K562 (cell line): ENCODE measurements around the gene ABCA4. TPM values are rescaled to one million over a fixed set of nuclear protein-coding genes. Genes with fewer than 3 reads are reported as not detected.

Experiments
- ATAC-seq: fragments of 200-7000 bp; cut with Tn5 transposase; 3 replicates; pipeline ENCODE4 v1.9.1; 2020; ENCODE audit warnings: moderate library complexity
- BruUV-seq: library from RNA; stranded (reverse); fragments of 400-500 nt; replicated peaks from 2 replicates; lab custom pipeline; 2021; lab: Mats Ljungman, UMichigan
- CTCF ChIA-PET: fragments of 300-600 bp; formaldehyde crosslinking; extraction: SDS; loops from one replicate; lab custom pipeline; 2021; ENCODE audit warnings: low intra/inter-chr PET ratio; lab: Yijun Ruan, JAX
- POLR2A ChIA-PET: fragments of 300-600, 350-650 bp; sonication (Branson Sonifier 250); formaldehyde crosslinking; extraction: SDS; loops from one replicate; lab custom pipeline; 2021; ENCODE audit warnings: antibody characterized with exemption, inconsistent platforms; lab: Yijun Ruan, JAX
- DNase-seq, 4 experiments: peaks; one replicate each; pipeline versions ENCODE4 v3.0.0 to v3.0.0-alpha.2; 2011 to 2018; ENCODE audit warnings: low spot score in 3 of 4, mixed read lengths in 3 of 4; ENCODE audit errors: extremely low read depth in 1 of 4
- FAIRE-seq: peaks from 2 replicates; lab custom pipeline; 2011; peaks lifted over from hg19 to GRCh38; lab: Jason Lieb, UNC
- H2AFZ ChIP-seq: 2 replicates; pipeline ENCODE4 v1.6.0; 2011; ENCODE audit warnings: low read depth, low read length, control low read depth, inconsistent platforms
- H3K27ac ChIP-seq: fragments of 200-600 bp; 3 replicates; pipeline ENCODE4 v1.8.0; 2011; ENCODE audit warnings: low read depth, mild to moderate bottlenecking, control low read depth, inconsistent platforms, low read length, moderate library complexity, mixed read lengths; ENCODE audit errors: extremely low read depth
- H3K27me3 ChIP-seq, 2 experiments: fragments of 300-600 bp in 1 of 2; 2 replicates in 1 of 2; 3 replicates in 1 of 2; pipeline versions ENCODE4 v1.6.0 to v1.8.0; 2011; ENCODE audit warnings: inconsistent platforms in 2 of 2, low read length in 2 of 2, mild to moderate bottlenecking in 1 of 2, mixed read lengths in 1 of 2, moderate library complexity in 1 of 2; ENCODE audit not compliant: control insufficient read depth in 2 of 2, insufficient read depth in 2 of 2
- H3K36me3 ChIP-seq: fragments of 300-600 bp; 3 replicates; pipeline ENCODE4 v1.8.0; 2011; ENCODE audit warnings: mild to moderate bottlenecking, low read length, inconsistent platforms; ENCODE audit not compliant: control insufficient read depth, insufficient read depth
- H3K4me1 ChIP-seq, 2 experiments: fragments of 200-600 bp in 1 of 2; replicated peaks in 1 of 2; 2 replicates in 1 of 2; 3 replicates in 1 of 2; pipeline versions ENCODE4 v1.5.1 to v1.8.0; 2011; ENCODE audit warnings: inconsistent platforms in 2 of 2, low read length in 2 of 2, mild to moderate bottlenecking in 1 of 2, mixed read lengths in 1 of 2, moderate library complexity in 1 of 2; ENCODE audit not compliant: control insufficient read depth in 2 of 2, insufficient read depth in 2 of 2
- H3K4me2 ChIP-seq: 2 replicates; pipeline ENCODE4 v1.6.1; 2011; ENCODE audit warnings: low read length, control low read depth, inconsistent platforms, mixed read lengths; ENCODE audit not compliant: insufficient read depth
- H3K4me3 ChIP-seq: fragments of 200-600 bp; sonication (generic), shearing (Covaris generic); 2 replicates; pipeline ENCODE4 v1.5.1; 2016; ENCODE audit warnings: control low read depth, inconsistent platforms
- H3K79me2 ChIP-seq: fragments of 200-600 bp; 3 replicates; pipeline ENCODE4 v1.8.0; 2011; ENCODE audit warnings: low read length, inconsistent platforms; ENCODE audit not compliant: control insufficient read depth, insufficient read depth
- H3K9ac ChIP-seq, 2 experiments: 2 replicates each; pipeline versions ENCODE4 v1.6.0 to v1.6.1; 2011; ENCODE audit warnings: low read depth in 2 of 2, low read length in 2 of 2, control low read depth in 1 of 2, inconsistent platforms in 1 of 2, mild to moderate bottlenecking in 1 of 2, mixed read lengths in 1 of 2; ENCODE audit not compliant: insufficient read depth in 1 of 2
- H3K9me1 ChIP-seq: one replicate; pipeline ENCODE4 v1.6.0; 2011; ENCODE audit warnings: inconsistent platforms, mild to moderate bottlenecking, low read length, moderate library complexity; ENCODE audit not compliant: control insufficient read depth, insufficient read depth
- H3K9me3 ChIP-seq: replicated peaks from 2 replicates; pipeline ENCODE4 v1.5.1; 2011; ENCODE audit warnings: low read depth, low read length, inconsistent platforms; ENCODE audit not compliant: control insufficient read depth, insufficient read depth
- H4K20me1 ChIP-seq: replicated peaks from 2 replicates; pipeline ENCODE4 v1.6.1; 2011; ENCODE audit warnings: low read length, inconsistent platforms, mixed read lengths; ENCODE audit not compliant: control insufficient read depth, insufficient read depth
- BCLAF1 ChIP-seq, 2 experiments: fragments of 450-650 bp in 1 of 2; IDR thresholded peaks; 2 replicates each; pipeline ENCODE4 v1.6.1; 2011 to 2017; ENCODE audit warnings: low read depth in 2 of 2, antibody characterized with exemption in 1 of 2, borderline replicate concordance in 1 of 2, low read length in 1 of 2, mild to moderate bottlenecking in 1 of 2, mixed read lengths in 1 of 2; ENCODE audit not compliant: control insufficient read depth in 1 of 2
- CBFB ChIP-seq: sonication (generic); formaldehyde crosslinking; IDR thresholded peaks from 2 replicates; pipeline ENCODE4 v1.4.0; 2020; ENCODE audit warnings: mild to moderate bottlenecking, missing genetic modification reagents
- ETV6 ChIP-seq, 3 experiments: fragments of 150-350 bp in 1 of 3; sonication (generic) in 1 of 3; formaldehyde crosslinking in 1 of 3; IDR thresholded peaks; 2 replicates each; pipeline versions ENCODE4 v1.6.1 to v1.8.0; 2014 to 2022; ENCODE audit warnings: borderline replicate concordance in 2 of 3, low read depth in 2 of 3, antibody characterized with exemption in 1 of 3, low read length in 1 of 3, mild to moderate bottlenecking in 1 of 3, missing genetic modification reagents in 1 of 3
- FOSL1 ChIP-seq: fragments of 200-800 bp; sonication (Bioruptor generic); conservative IDR thresholded peaks from 2 replicates; pipeline ENCODE4 v1.6.1; 2016; ENCODE audit warnings: missing genetic modification characterization, missing compliant biosample characterization
- HNRNPL ChIP-seq: fragments of 200-400 bp; formaldehyde crosslinking; IDR thresholded peaks from 2 replicates; pipeline ENCODE4 v1.6.1; 2017; ENCODE audit warnings: low read depth, mild to moderate bottlenecking, low read length
- MAFG ChIP-seq: fragments of 450-650 bp; conservative IDR thresholded peaks from 2 replicates; pipeline ENCODE4 v1.6.1; 2016; ENCODE audit warnings: missing genetic modification characterization, missing compliant biosample characterization
- MLX ChIP-seq, 2 experiments: fragments of 450-650 bp in 1 of 2; sonication (generic) in 1 of 2; formaldehyde crosslinking; conservative IDR thresholded peaks; 2 replicates each; pipeline versions ENCODE4 v1.4.0 to v1.8.1; 2020 to 2022; ENCODE audit warnings: mild to moderate bottlenecking in 1 of 2, missing genetic modification reagents in 1 of 2
- MYBL2 ChIP-seq, 2 experiments: fragments of 450-650 bp in 1 of 2; sonication (generic) in 1 of 2; formaldehyde crosslinking in 1 of 2; IDR thresholded peaks; 2 replicates each; pipeline versions ENCODE4 v1.6.1 to v1.8.1; 2017 to 2022; ENCODE audit warnings: borderline replicate concordance in 1 of 2, inconsistent platforms in 1 of 2, low read depth in 1 of 2, mild to moderate bottlenecking in 1 of 2, missing genetic modification reagents in 1 of 2, moderate library complexity in 1 of 2
- PTTG1 ChIP-seq: fragments of 450-650 bp; IDR thresholded peaks from 2 replicates; pipeline ENCODE4 v1.6.1; 2016; ENCODE audit warnings: low read depth, mild to moderate bottlenecking, missing genetic modification characterization, missing compliant biosample characterization
- SNAPC5 ChIP-seq: fragments of 250-450 bp; sonication (Bioruptor Pico); IDR thresholded peaks from 2 replicates; pipeline ENCODE4 v1.8.0; 2021; ENCODE audit warnings: moderate library complexity, mild to moderate bottlenecking, inconsistent platforms
- TRIM24 ChIP-seq, 2 experiments: fragments of 450-650 bp; IDR thresholded peaks; 2 replicates each; pipeline ENCODE4 v1.6.1; 2016
- U2AF2 ChIP-seq: fragments of 200-400 bp; formaldehyde crosslinking; optimal IDR thresholded peaks from 2 replicates; pipeline ENCODE3; 2017; ENCODE audit warnings: low read depth, mild to moderate bottlenecking, low read length
- ZFX ChIP-seq: sonication (generic); formaldehyde crosslinking; IDR thresholded peaks from 2 replicates; pipeline ENCODE4 v1.8.0; 2022; ENCODE audit warnings: mild to moderate bottlenecking, missing genetic modification reagents, moderate library complexity
- ZNF445 ChIP-seq: fragments of 250-450 bp; sonication (Bioruptor Pico); IDR thresholded peaks from 2 replicates; pipeline ENCODE4 v1.4.0; 2020; ENCODE audit warnings: low read depth, mild to moderate bottlenecking, moderate library complexity
- ZNF696 ChIP-seq: fragments of 250-450 bp; sonication (Bioruptor Pico); conservative IDR thresholded peaks from 2 replicates; pipeline ENCODE4 v1.4.0; 2020; ENCODE audit warnings: mild to moderate bottlenecking, moderate library complexity
- ZNF707 ChIP-seq: fragments of 250-450 bp; sonication (Bioruptor Pico); conservative IDR thresholded peaks from 2 replicates; pipeline ENCODE4 v1.8.0; 2022; ENCODE audit warnings: inconsistent platforms, mild to moderate bottlenecking, moderate library complexity
- ZNF780A ChIP-seq: fragments of 250-450 bp; sonication (Bioruptor Pico); IDR thresholded peaks from 2 replicates; pipeline ENCODE4 v1.5.0; 2021; ENCODE audit warnings: mild to moderate bottlenecking
- WGBS: fragments of 100-300 bp; shearing (Covaris generic); methylation state at CpG from one replicate; pipeline ENCODE4 v1.1.6; 2016; ENCODE audit warnings: low coverage, mixed read lengths; ENCODE audit not compliant: insufficient coverage; ENCODE audit errors: missing lambda C conversion rate; 5-methylcytosine and 5-hydroxymethylcytosine counted together
- in situ Hi-C: fragments of 300-500 bp; cut with MboI; formaldehyde crosslinking; loops from 4 replicates; pipeline ENCODE4 v1.15.0; 2018; ENCODE audit warnings: inconsistent platforms, mixed read lengths
- intact Hi-C: fragments of 100-400 bp; cut with micrococcal nuclease; formaldehyde crosslinking; loops from 2 replicates; pipeline ENCODE4 v1.14.2; 2022
- polyA plus RNA-seq, 8 experiments: library from polyadenylated mRNA; depleted of rRNA in 4 of 8; stranded (reverse) in 5 of 8; unstranded in 3 of 8; fragments of >200 nt; fragmentation: Nextera tagmentation in 2 of 8; fragmentation: Illumina TruSeq in 1 of 8; extraction: Ambion mirVana in 2 of 8; extraction: Trizol in 1 of 8; gene quantifications; 2 replicates each; pipeline versions ENCODE4 v1.2.1 to v1.2.3, GENCODE V29; 2011 to 2014; ENCODE audit warnings: inconsistent platforms in 1 of 8, missing spikeins in 1 of 8
- total RNA-seq, 7 experiments: library from RNA; depleted of rRNA in 6 of 7; stranded (reverse); fragments of >200 nt in 6 of 7; fragmentation: Illumina TruSeq in 2 of 7; extraction: Trizol in 2 of 7; gene quantifications; 2 replicates each; pipeline versions ENCODE4 v1.2.1 to v1.2.3, GENCODE V29; 2011 to 2021; ENCODE audit warnings: low replicate concordance in 1 of 7

The ABCA4 gene
- total and polyA plus RNA-seq, 9 of the 15 experiments (the other 6 are each of a cell fraction or from before 2014, with no cell fraction given), result 0.01 to 0.04 TPM; not detected in 7

- TF ChIP-seq TRIM24 (IDR thresholded peaks at IDR 0.05) (no peak), ZNF780A (CRISPR knock-in tag) (no peak), FOSL1 (tag) (no peak), ZNF707 (CRISPR knock-in tag) (no peak), SNAPC5 (no peak)
Observed at GRCh38 chr1:94118013-94118412, 2.9 kb downstream of the ABCA4 start (continued).

- FAIRE-seq (no peak), ATAC-seq (no peak), DNase-seq (no peak)
- Histone ChIP-seq H2AFZ (no peak overlapping the region), H3K9me1 (no peaks in the 10 kb centered on the region), H3K4me3 (no peak overlapping the region), H3K36me3 (no peaks in the 10 kb centered on the region), H3K9ac (no peak overlapping the region), H3K9me3 (no peaks in the 10 kb centered on the region), H3K4me1 (no peaks in the 10 kb centered on the region), H3K27ac (no peak overlapping the region), H4K20me1 (no peaks in the 10 kb centered on the region), H3K4me2 (no peak overlapping the region), H3K79me2 (no peaks in the 10 kb centered on the region), H3K27me3 (peaks cover 3 to 31% of the 10 kb centered on the region in 2 experiments; a peak in 4 of 5 replicates)
- POLR2A ChIA-PET, result no interaction called here
- in situ Hi-C loops (no loop called here), intact Hi-C loops (no loop called here)
- no TSS peak for BruUV-seq
- CTCF ChIA-PET, result no interaction called here
- 1% methylated on average over 14 of the region's 14 CpGs for WGBS
- TF ChIP-seq CBFB (CRISPR knock-in tag) (no peak), MYBL2 (IDR thresholded peaks at IDR 0.05; ENCODE audit: low read depth) (no peak), MYBL2 (CRISPR knock-in tag; IDR thresholded peaks at IDR 0.05; ENCODE audit: borderline replicate concordance) (no peak), ZNF696 (CRISPR knock-in tag) (no peak), ZFX (no peak), U2AF2 (no peak), HNRNPL (no peak), MAFG (tag) (no peak), MLX (CRISPR knock-in tag; conservative IDR thresholded peaks at IDR 0.05) (no peak), BCLAF1 (IDR thresholded peaks at IDR 0.05; ENCODE audit: borderline replicate concordance in 1 of 2, control insufficient read depth in 1 of 2, low read depth in 2 of 2, low read length in 1 of 2) (no peak), ZNF445 (no peak), ETV6 (IDR thresholded peaks at IDR 0.05; ENCODE audit: borderline replicate concordance in 1 of 2, low read depth in 2 of 2, low read length in 1 of 2) (no peak), ETV6 (CRISPR knock-in tag; IDR thresholded peaks at IDR 0.05; ENCODE audit: borderline replicate concordance) (no peak), PTTG1 (no peak)
Observed at GRCh38 chr1:94117259-94117851, 3.6 kb downstream of the ABCA4 start.
